ENCODE measurements around the gene SP7.
"Not testable (repeated sequence)": the region's sequence is repeated elsewhere in the genome, so short reads cannot be mapped to it uniquely, and the experiment has no call there.

DNA sequence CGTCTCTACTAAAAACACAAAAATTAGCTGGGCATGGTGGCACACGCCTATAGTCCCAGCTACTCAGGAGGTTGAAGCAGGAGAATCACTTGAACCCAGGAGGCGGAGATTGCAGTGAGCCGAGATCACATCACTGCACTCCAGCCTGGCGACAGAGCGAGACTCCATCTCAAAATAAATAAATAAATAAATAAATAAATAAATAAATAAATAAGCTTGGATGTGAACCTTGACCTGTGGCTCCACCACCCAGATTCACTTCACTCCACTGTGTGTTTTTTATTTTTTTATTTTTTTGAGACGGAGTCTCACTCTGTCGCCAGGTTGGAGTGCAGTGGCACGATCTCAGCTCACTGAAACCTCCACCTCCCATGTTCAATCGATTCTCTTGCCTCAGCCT lies 25.5 kb upstream of the SP7 start:
- not testable (repeated sequence) for TF ChIP-seq EZH2 (IDR thresholded peaks at IDR 0.05; ENCODE audit: low read depth)
- TF ChIP-seq, protein P1, sequence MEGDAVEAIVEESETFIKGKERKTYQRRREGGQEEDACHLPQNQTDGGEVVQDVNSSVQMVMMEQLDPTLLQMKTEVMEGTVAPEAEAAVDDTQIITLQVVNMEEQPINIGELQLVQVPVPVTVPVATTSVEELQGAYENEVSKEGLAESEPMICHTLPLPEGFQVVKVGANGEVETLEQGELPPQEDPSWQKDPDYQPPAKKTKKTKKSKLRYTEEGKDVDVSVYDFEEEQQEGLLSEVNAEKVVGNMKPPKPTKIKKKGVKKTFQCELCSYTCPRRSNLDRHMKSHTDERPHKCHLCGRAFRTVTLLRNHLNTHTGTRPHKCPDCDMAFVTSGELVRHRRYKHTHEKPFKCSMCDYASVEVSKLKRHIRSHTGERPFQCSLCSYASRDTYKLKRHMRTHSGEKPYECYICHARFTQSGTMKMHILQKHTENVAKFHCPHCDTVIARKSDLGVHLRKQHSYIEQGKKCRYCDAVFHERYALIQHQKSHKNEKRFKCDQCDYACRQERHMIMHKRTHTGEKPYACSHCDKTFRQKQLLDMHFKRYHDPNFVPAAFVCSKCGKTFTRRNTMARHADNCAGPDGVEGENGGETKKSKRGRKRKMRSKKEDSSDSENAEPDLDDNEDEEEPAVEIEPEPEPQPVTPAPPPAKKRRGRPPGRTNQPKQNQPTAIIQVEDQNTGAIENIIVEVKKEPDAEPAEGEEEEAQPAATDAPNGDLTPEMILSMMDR (conservative IDR thresholded peaks at IDR 0.05) = not testable (repeated sequence)

Measured in PC-9 (cell line).